HepG2 (cell line): ENCODE measurements around the gene CAPN10. TPM values are rescaled to one million over a fixed set of nuclear protein-coding genes. Genes with fewer than 3 reads are reported as not detected.

Experiments
- AHR ChIP-seq: IDR thresholded peaks from 2 replicates; pipeline ENCODE4 v1.6.1; 2018; ENCODE audit warnings: missing genetic modification reagents, missing compliant biosample characterization
- BHLHE40 ChIP-seq: IDR thresholded peaks from 2 replicates; pipeline ENCODE4 v1.6.1; 2011; ENCODE audit warnings: low read length, improper control_type of control experiment
- CCAR2 ChIP-seq: fragments of 200-400 bp; formaldehyde crosslinking; optimal IDR thresholded peaks from 2 replicates; pipeline ENCODE3; 2018; ENCODE audit warnings: low read depth, mild to moderate bottlenecking, low read length, moderate library complexity
- DRAP1 ChIP-seq: IDR thresholded peaks from 2 replicates; pipeline ENCODE4 v1.6.1; 2016; ENCODE audit warnings: missing genetic modification reagents, missing compliant biosample characterization
- HES4 ChIP-seq: sonication (generic); formaldehyde crosslinking; IDR thresholded peaks from 2 replicates; pipeline ENCODE4 v1.9.0; 2021; ENCODE audit warnings: mild to moderate bottlenecking, missing genetic modification reagents, borderline replicate concordance
- KAT7 ChIP-seq: IDR thresholded peaks from 2 replicates; pipeline ENCODE4 v1.6.1; 2018; ENCODE audit warnings: borderline replicate concordance, missing compliant biosample characterization
- KDM3A ChIP-seq: IDR thresholded peaks from 2 replicates; pipeline ENCODE4 v1.6.1; 2018; ENCODE audit warnings: low read depth, missing compliant biosample characterization
- KMT2A ChIP-seq: sonication (generic); formaldehyde crosslinking; IDR thresholded peaks from 2 replicates; pipeline ENCODE4 v1.4.0; 2020; ENCODE audit warnings: missing genetic modification reagents
- RAD51 ChIP-seq: fragments of 450-650 bp; IDR thresholded peaks from 2 replicates; pipeline ENCODE4 v1.6.1; 2016; ENCODE audit warnings: borderline replicate concordance
- REL ChIP-seq: sonication (generic); formaldehyde crosslinking; conservative IDR thresholded peaks from 2 replicates; pipeline ENCODE4 v1.8.0; 2022; ENCODE audit warnings: mild to moderate bottlenecking, missing genetic modification reagents, moderate library complexity
- SMAD3 ChIP-seq: sonication (generic); formaldehyde crosslinking; IDR thresholded peaks from 2 replicates; pipeline ENCODE4 v1.4.0; 2020; ENCODE audit warnings: missing genetic modification reagents
- SMARCC2 ChIP-seq: fragments of 450-650 bp; IDR thresholded peaks from 2 replicates; pipeline ENCODE4 v1.6.1; 2017; ENCODE audit warnings: antibody characterized with exemption, mild to moderate bottlenecking
- TAF15 ChIP-seq: fragments of 200-400 bp; formaldehyde crosslinking; IDR thresholded peaks from one replicate; pipeline ENCODE4 v1.6.1; 2018; ENCODE audit warnings: mild to moderate bottlenecking, low read depth, low read length; ENCODE audit not compliant: poor library complexity, severe bottlenecking
- ZFP1 ChIP-seq: IDR thresholded peaks from 2 replicates; pipeline ENCODE4 v1.6.1; 2016
- ZNF12 ChIP-seq: sonication (generic); formaldehyde crosslinking; IDR thresholded peaks from 2 replicates; pipeline ENCODE4 v1.5.0; 2020; ENCODE audit warnings: missing genetic modification reagents
- ZNF136 ChIP-seq: sonication (generic); formaldehyde crosslinking; IDR thresholded peaks from 2 replicates; pipeline ENCODE4 v1.8.1; 2022; ENCODE audit warnings: low read depth, mild to moderate bottlenecking, moderate library complexity, missing genetic modification reagents
- polyA plus RNA-seq, 8 experiments: library from polyadenylated mRNA; depleted of rRNA in 3 of 8; stranded (reverse) in 7 of 8; unstranded in 1 of 8; fragments of >200 nt; fragmentation: Illumina TruSeq in 4 of 8; extraction: Trizol in 4 of 8; gene quantifications; 2 replicates each; pipeline versions ENCODE4 v1.2.1 to v1.2.3, GENCODE V29; 2011 to 2016; ENCODE audit warnings: low read depth in 4 of 8, missing spikeins in 1 of 8, mixed read lengths in 1 of 8; ENCODE audit not compliant: insufficient read depth in 1 of 8
- total RNA-seq, 5 experiments: library from RNA; depleted of rRNA; stranded (reverse); fragments of >200 nt; fragmentation: Illumina TruSeq; extraction: Trizol; gene quantifications; 2 replicates each; pipeline ENCODE4 v1.2.3, GENCODE V29; 2016; ENCODE audit warnings: low read depth in 1 of 5
- TF ChIP-seq, protein P1 (sequence below): sonication (generic); formaldehyde crosslinking; IDR thresholded peaks from 2 replicates; pipeline ENCODE4 v1.5.1; 2020; ENCODE audit warnings: mild to moderate bottlenecking, missing genetic modification reagents
- TF ChIP-seq, protein P2 (sequence below), 2 experiments: sonication (generic) in 1 of 2; formaldehyde crosslinking in 1 of 2; IDR thresholded peaks; 2 replicates each; pipeline versions ENCODE4 v1.5.1 to v1.6.1; 2011 to 2020; ENCODE audit warnings: borderline replicate concordance in 1 of 2, low read depth in 1 of 2, low read length in 1 of 2, mild to moderate bottlenecking in 1 of 2, missing genetic modification reagents in 1 of 2, moderate library complexity in 1 of 2
- TF ChIP-seq, protein P3 (sequence below): sonication (generic); formaldehyde crosslinking; IDR thresholded peaks from 2 replicates; pipeline ENCODE4 v1.5.0; 2020; ENCODE audit warnings: mild to moderate bottlenecking, missing genetic modification reagents, borderline replicate concordance

Gene CAPN10
- total and polyA plus RNA-seq, 2 of the 13 experiments (the other 11 are each of a cell fraction or from before 2014, with no cell fraction given): 27.6 to 32.4 TPM

DNA sequence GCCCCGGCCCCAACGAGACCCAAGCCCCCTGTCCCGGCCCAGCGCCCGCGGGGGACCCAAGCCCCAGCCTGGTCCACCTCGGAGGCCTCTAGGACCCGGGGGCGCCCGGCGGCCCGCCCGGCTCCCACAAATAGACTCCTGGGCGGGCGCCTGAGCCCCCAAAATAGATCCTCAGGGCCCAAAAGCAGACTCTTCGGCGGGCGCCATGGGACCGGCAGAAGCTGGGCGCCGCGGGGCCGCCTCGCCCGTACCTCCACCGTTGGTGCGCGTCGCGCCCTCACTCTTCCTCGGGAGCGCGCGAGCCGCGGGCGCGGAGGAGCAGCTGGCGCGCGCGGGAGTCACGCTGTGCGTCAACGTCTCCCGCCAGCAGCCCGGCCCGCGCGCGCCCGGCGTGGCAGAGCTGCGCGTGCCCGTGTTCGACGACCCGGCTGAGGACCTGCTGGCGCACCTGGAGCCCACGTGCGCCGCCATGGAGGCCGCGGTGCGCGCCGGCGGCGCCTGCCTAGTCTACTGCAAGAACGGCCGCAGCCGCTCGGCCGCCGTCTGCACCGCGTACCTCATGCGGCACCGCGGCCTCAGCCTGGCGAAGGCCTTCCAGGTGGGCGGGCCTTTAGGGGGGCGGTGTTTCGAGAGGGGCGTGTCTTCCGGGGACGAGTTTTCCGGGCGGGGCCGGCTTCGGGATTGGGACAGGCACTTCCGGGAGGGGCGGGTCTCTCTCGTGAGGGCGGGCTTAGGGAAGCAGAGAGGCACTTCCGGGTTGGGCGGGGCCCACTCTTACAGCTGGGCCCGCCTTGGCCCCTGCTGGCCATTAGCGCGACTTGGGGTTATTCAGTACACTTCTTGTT, 25.8 kb upstream of the CAPN10 start (continued):
- TF ChIP-seq, protein P1, sequence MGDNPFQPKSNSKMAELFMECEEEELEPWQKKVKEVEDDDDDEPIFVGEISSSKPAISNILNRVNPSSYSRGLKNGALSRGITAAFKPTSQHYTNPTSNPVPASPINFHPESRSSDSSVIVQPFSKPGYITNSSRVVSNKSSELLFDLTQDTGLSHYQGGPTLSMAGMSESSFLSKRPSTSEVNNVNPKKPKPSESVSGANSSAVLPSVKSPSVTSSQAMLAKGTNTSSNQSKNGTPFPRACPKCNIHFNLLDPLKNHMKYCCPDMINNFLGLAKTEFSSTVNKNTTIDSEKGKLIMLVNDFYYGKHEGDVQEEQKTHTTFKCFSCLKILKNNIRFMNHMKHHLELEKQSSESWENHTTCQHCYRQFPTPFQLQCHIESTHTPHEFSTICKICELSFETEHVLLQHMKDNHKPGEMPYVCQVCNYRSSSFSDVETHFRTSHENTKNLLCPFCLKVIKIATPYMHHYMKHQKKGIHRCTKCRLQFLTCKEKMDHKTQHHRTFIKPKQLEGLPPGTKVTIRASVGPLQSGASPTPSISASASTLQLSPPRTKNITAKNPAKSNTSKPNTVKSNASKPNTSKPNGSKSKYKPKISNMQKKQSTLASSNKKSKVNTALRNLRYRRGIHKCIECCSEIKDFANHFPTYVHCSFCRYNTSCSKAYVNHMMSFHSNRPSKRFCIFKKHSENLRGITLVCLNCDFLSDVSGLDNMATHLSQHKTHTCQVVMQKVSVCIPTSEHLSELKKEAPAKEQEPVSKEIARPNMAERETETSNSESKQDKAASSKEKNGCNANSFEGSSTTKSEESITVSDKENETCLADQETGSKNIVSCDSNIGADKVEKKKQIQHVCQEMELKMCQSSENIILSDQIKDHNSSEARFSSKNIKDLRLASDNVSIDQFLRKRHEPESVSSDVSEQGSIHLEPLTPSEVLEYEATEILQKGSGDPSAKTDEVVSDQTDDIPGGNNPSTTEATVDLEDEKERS (CRISPR knock-in tag): no peak; the same call in 1 of the 2 replicates
- TF ChIP-seq AHR (CRISPR knock-in tag): no peak; the same call in 1 of the 2 replicates
- TF ChIP-seq SMARCC2: no peak
- TF ChIP-seq, protein P2, sequence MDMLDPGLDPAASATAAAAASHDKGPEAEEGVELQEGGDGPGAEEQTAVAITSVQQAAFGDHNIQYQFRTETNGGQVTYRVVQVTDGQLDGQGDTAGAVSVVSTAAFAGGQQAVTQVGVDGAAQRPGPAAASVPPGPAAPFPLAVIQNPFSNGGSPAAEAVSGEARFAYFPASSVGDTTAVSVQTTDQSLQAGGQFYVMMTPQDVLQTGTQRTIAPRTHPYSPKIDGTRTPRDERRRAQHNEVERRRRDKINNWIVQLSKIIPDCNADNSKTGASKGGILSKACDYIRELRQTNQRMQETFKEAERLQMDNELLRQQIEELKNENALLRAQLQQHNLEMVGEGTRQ (IDR thresholded peaks at IDR 0.05; ENCODE audit: low read depth, low read length): no peak
- TF ChIP-seq, protein P2 (CRISPR knock-in tag; IDR thresholded peaks at IDR 0.05; ENCODE audit: borderline replicate concordance): no peak
- 0 out of 2 replicates have a peak, but pooled peaks have one; percentile 8 for TF ChIP-seq ZNF12 (CRISPR knock-in tag)
- TF ChIP-seq DRAP1: peak; percentile 97
- TF ChIP-seq CCAR2: no peak
- TF ChIP-seq RAD51: no peak
- TF ChIP-seq KMT2A (CRISPR knock-in tag): peak; percentile 88
- peak; percentile 99 for TF ChIP-seq HES4 (CRISPR knock-in tag)
- no peak for TF ChIP-seq ZFP1
- peak; percentile 51; the same call in 1 of the 2 replicates for TF ChIP-seq SMAD3 (CRISPR knock-in tag)
- TF ChIP-seq TAF15: peak; percentile 42
- TF ChIP-seq, protein P3, sequence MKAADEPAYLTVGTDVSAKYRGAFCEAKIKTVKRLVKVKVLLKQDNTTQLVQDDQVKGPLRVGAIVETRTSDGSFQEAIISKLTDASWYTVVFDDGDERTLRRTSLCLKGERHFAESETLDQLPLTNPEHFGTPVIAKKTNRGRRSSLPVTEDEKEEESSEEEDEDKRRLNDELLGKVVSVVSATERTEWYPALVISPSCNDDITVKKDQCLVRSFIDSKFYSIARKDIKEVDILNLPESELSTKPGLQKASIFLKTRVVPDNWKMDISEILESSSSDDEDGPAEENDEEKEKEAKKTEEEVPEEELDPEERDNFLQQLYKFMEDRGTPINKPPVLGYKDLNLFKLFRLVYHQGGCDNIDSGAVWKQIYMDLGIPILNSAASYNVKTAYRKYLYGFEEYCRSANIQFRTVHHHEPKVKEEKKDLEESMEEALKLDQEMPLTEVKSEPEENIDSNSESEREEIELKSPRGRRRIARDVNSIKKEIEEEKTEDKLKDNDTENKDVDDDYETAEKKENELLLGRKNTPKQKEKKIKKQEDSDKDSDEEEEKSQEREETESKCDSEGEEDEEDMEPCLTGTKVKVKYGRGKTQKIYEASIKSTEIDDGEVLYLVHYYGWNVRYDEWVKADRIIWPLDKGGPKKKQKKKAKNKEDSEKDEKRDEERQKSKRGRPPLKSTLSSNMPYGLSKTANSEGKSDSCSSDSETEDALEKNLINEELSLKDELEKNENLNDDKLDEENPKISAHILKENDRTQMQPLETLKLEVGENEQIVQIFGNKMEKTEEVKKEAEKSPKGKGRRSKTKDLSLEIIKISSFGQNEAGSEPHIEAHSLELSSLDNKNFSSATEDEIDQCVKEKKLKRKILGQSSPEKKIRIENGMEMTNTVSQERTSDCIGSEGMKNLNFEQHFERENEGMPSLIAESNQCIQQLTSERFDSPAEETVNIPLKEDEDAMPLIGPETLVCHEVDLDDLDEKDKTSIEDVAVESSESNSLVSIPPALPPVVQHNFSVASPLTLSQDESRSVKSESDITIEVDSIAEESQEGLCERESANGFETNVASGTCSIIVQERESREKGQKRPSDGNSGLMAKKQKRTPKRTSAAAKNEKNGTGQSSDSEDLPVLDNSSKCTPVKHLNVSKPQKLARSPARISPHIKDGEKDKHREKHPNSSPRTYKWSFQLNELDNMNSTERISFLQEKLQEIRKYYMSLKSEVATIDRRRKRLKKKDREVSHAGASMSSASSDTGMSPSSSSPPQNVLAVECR: peak; percentile 55
- TF ChIP-seq KAT7 (CRISPR knock-in tag): no peak
- 0 out of 2 replicates have a peak, but pooled peaks have one; percentile 8 for TF ChIP-seq BHLHE40
- peak; percentile 19; the same call in 1 of the 2 replicates for TF ChIP-seq KDM3A (CRISPR knock-in tag)
- 0 out of 2 replicates have a peak, but pooled peaks have one; percentile 86 for TF ChIP-seq ZNF136
- TF ChIP-seq REL (CRISPR knock-in tag): no peak; the same call in 1 of the 2 replicates
